ENCODE data around the gene MATN3. TPM values are rescaled to one million over a fixed set of nuclear protein-coding genes. Genes with fewer than 3 reads are reported as not detected.

The MATN3 gene
- total and polyA plus RNA-seq, 2 donors from 2014 or later: 2.3 to 5.0 TPM

DNA sequence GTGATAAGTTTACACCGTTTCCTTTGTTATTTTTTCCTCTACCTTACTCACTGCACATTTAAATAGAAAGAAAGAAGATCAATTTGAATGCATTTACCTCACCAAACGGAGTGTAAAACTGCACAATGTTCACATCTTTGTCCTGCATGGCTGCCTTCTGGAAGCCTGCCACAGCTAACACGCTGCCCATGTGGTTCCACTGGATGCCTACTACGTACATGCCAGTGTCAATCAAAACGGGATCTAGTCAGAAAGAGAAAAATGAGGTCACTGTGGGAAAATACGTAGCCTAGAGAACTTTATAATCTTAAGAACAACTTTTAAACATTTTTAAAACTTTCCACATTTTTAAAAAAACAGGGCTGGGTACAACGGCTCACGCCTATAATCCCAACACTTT, 39.0 kb downstream of the MATN3 start:
- no peak for DNase-seq
- no peak overlapping the region for H3K9ac ChIP-seq (ENCODE audit: low read length in 3 of 3)
- H3K27ac ChIP-seq (ENCODE audit: low read depth in 2 of 2, low read length in 2 of 2): no peak overlapping the region
- TF ChIP-seq, protein P1, sequence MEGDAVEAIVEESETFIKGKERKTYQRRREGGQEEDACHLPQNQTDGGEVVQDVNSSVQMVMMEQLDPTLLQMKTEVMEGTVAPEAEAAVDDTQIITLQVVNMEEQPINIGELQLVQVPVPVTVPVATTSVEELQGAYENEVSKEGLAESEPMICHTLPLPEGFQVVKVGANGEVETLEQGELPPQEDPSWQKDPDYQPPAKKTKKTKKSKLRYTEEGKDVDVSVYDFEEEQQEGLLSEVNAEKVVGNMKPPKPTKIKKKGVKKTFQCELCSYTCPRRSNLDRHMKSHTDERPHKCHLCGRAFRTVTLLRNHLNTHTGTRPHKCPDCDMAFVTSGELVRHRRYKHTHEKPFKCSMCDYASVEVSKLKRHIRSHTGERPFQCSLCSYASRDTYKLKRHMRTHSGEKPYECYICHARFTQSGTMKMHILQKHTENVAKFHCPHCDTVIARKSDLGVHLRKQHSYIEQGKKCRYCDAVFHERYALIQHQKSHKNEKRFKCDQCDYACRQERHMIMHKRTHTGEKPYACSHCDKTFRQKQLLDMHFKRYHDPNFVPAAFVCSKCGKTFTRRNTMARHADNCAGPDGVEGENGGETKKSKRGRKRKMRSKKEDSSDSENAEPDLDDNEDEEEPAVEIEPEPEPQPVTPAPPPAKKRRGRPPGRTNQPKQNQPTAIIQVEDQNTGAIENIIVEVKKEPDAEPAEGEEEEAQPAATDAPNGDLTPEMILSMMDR (IDR thresholded peaks at IDR 0.05; ENCODE audit: borderline replicate concordance, extremely low read depth, insufficient read depth): no peak
- peaks cover 5 to 6% (median 5%) of the 10 kb centered on the region in 3 donors for H3K36me3 ChIP-seq (ENCODE audit: control insufficient read depth in 2 of 3, insufficient read depth in 3 of 3, low read length in 3 of 3)
- H3K4me3 ChIP-seq (ENCODE audit: low read length in 3 of 3): no peak overlapping the region
- intact Hi-C loops (cut with DNase I): no loop called here
- no peaks in the 10 kb centered on the region for H3K9me3 ChIP-seq (ENCODE audit: control insufficient read depth in 2 of 3, insufficient read depth in 1 of 3, low read length in 3 of 3)
- no peak for FAIRE-seq
- H3K4me1 ChIP-seq (ENCODE audit: control insufficient read depth in 2 of 3, insufficient read depth in 2 of 3, low read depth in 1 of 3, low read length in 3 of 3): no peaks in the 10 kb centered on the region
- H3K27me3 ChIP-seq (ENCODE audit: control insufficient read depth, insufficient read depth, low read length): no peaks in the 10 kb centered on the region

DNA sequence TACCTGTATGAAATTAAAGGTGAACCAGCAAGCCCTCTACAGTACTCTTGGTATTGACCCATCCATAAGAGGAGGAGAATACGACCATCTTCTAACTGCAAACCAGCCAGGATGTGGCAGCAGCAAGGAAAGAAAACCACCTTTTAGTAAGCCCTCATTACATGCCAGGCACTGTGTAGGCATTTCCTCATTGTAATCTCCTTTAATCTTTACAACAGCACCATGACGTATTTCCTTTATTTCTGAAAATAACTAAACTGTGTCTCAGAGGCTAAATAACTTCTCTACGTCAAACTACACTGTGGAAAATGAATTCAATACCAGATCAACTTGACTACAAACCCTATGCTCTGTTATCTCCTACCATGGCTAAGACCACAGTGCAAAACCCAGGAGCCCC, 40.8 kb downstream of the MATN3 start:
- Histone ChIP-seq H3K9me3 (ENCODE audit: control insufficient read depth in 2 of 3, insufficient read depth in 1 of 3, low read length in 3 of 3) (no peaks in the 10 kb centered on the region), H3K9ac (ENCODE audit: low read length in 3 of 3) (no peak overlapping the region), H3K27ac (ENCODE audit: low read depth in 2 of 2, low read length in 2 of 2) (no peak overlapping the region), H3K36me3 (ENCODE audit: control insufficient read depth in 2 of 3, insufficient read depth in 3 of 3, low read length in 3 of 3) (no peaks in the 10 kb centered on the region), H3K4me3 (ENCODE audit: low read length in 3 of 3) (no peak overlapping the region), H3K4me1 (ENCODE audit: control insufficient read depth in 2 of 3, insufficient read depth in 2 of 3, low read depth in 1 of 3, low read length in 3 of 3) (no peaks in the 10 kb centered on the region), H3K27me3 (ENCODE audit: control insufficient read depth, insufficient read depth, low read length) (no peaks in the 10 kb centered on the region)
- FAIRE-seq: no peak
- TF ChIP-seq, protein P1 (IDR thresholded peaks at IDR 0.05; ENCODE audit: borderline replicate concordance, extremely low read depth, insufficient read depth): no peak
- DNase-seq: no peak
- intact Hi-C loops (cut with DNase I): no loop called here

DNA sequence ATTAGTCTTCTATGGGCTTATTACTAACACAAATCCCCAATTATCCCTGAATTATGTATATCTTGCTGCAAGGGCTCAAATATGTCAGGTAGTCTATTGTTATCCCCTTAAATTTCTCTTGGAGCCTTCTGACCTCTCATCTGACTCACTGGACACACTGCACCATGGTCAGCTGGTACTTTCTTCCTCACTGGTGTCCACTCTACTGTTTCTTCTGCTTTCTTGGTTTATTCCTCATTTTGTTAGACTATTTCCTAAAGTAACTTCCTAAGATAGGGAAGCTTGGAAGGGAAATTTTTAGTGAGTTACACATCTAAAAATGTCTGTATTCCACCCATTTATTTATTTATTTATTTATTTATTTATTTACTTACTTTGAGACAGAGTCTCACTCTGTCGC, 49.1 kb downstream of the MATN3 start:
- DNase-seq: no peak
- no peaks in the 10 kb centered on the region for H3K27me3 ChIP-seq (ENCODE audit: control insufficient read depth, insufficient read depth, low read length)
- no peak overlapping the region for H3K4me3 ChIP-seq (ENCODE audit: low read length in 3 of 3)
- no peak overlapping the region for H3K27ac ChIP-seq (ENCODE audit: low read depth in 2 of 2, low read length in 2 of 2)
- intact Hi-C loops (cut with DNase I): no loop called here
- H3K9ac ChIP-seq (ENCODE audit: low read length in 3 of 3): no peak overlapping the region
- no peaks in the 10 kb centered on the region for H3K9me3 ChIP-seq (ENCODE audit: control insufficient read depth in 2 of 3, insufficient read depth in 1 of 3, low read length in 3 of 3)
- FAIRE-seq: no peak
- TF ChIP-seq, protein P1 (IDR thresholded peaks at IDR 0.05; ENCODE audit: borderline replicate concordance, extremely low read depth, insufficient read depth): no peak
- H3K36me3 ChIP-seq (ENCODE audit: control insufficient read depth in 2 of 3, insufficient read depth in 3 of 3, low read length in 3 of 3): peaks cover 2 to 6% (median 3%) of the 10 kb centered on the region in 3 donors
- H3K4me1 ChIP-seq (ENCODE audit: control insufficient read depth in 2 of 3, insufficient read depth in 2 of 3, low read depth in 1 of 3, low read length in 3 of 3): no peaks in the 10 kb centered on the region

Measured in kidney (tissue), 14 donors.